ENCODE results near the gene CLECL1. TPM values are rescaled to one million over a fixed set of nuclear protein-coding genes. Genes with fewer than 3 reads are reported as not detected.
A peak's percentile ranks its signal among the peaks of the same experiment; 100 is the strongest.
"Not testable (repeated sequence)": the region's sequence is repeated elsewhere in the genome, so short reads cannot be mapped to it uniquely, and the experiment has no call there.

The CLECL1 gene
- total and polyA plus RNA-seq, 2 experiments from 2014 or later: not detected

- H3F3A ChIP-seq (replicated peaks; ENCODE audit: low read depth); H3K79me2 ChIP-seq (replicated peaks; ENCODE audit: insufficient read depth); H3K9me2 ChIP-seq (ENCODE audit: insufficient read depth); H3K4me3 Mint-ChIP-seq; H4K20me1 ChIP-seq (replicated peaks; ENCODE audit: insufficient read depth); ATAC-seq; DNase-seq (ENCODE audit: low spot score); H2AFZ ChIP-seq; H3K4me1 ChIP-seq (ENCODE audit: insufficient read depth); H3K27me3 Mint-ChIP-seq (ENCODE audit: insufficient read depth, low read depth, poor library complexity); H3K4me3 ChIP-seq; H3K4me2 ChIP-seq; H3K27ac ChIP-seq (ENCODE audit: low read depth); H3K27ac Mint-ChIP-seq; H3K27me3 ChIP-seq (ENCODE audit: insufficient read depth); H3K4me1 Mint-ChIP-seq: not testable (repeated sequence)
- Mint-ChIP-seq H3K9me3 (peaks cover 44% of the 10 kb centered on the region), H3K36me3 (ENCODE audit: low read depth) (peaks cover 45% of the 10 kb centered on the region)
- peaks cover 12% of the 10 kb centered on the region for H3K36me3 ChIP-seq (ENCODE audit: insufficient read depth)
These were observed 37.2 kb downstream of the CLECL1 start for GRCh38 chr12:9695661-9696060.

- H3K36me3 Mint-ChIP-seq (ENCODE audit: low read depth): peaks cover 45% of the 10 kb centered on the region
- not testable (repeated sequence) for H3K4me1 Mint-ChIP-seq; H3F3A ChIP-seq (replicated peaks; ENCODE audit: low read depth)
These were observed 37.7 kb downstream of the CLECL1 start for GRCh38 chr12:9695150-9695549.

DNA sequence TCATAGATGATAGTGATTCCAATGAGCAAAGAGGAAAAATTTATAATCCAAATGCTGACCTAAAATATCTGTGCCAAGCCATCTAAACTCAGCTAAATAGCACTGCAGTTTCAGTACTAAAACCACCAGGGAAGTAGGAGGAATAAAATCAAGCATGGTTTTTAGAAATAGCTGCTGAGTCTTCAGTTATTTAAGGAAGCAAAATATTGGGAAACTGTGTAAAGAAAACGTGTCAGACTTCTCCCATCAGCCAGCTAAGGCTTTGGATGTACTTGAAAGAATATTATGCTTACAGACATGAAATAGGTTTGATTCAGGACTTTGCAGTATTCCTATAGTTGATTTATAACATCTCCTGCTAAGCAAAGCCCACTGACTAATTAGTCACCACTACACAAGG, 38.7 kb downstream of the CLECL1 start:
- ATAC-seq (no peak), DNase-seq (ENCODE audit: low spot score) (no peak)
- Histone ChIP-seq H3K36me3 (ENCODE audit: insufficient read depth) (peaks cover 12% of the 10 kb centered on the region), H3K27ac (ENCODE audit: low read depth) (no peak overlapping the region), H3K79me2 (replicated peaks; ENCODE audit: insufficient read depth) (no peaks in the 10 kb centered on the region), H2AFZ (no peak overlapping the region), H3K4me2 (no peak overlapping the region), H3K4me1 (ENCODE audit: insufficient read depth) (no peaks in the 10 kb centered on the region), H3K4me3 (no peak overlapping the region), H4K20me1 (replicated peaks; ENCODE audit: insufficient read depth) (no peaks in the 10 kb centered on the region), H3K27me3 (ENCODE audit: insufficient read depth) (no peaks in the 10 kb centered on the region), H3K9me2 (ENCODE audit: insufficient read depth) (no peaks in the 10 kb centered on the region), H3F3A (replicated peaks; ENCODE audit: low read depth) (no peaks in the 10 kb centered on the region)
- no peak for TF ChIP-seq CTCF (conservative IDR thresholded peaks at IDR 0.05; ENCODE audit: low read depth in 2 of 2)
- TF ChIP-seq NANOG (IDR thresholded peaks at IDR 0.05; ENCODE audit: borderline replicate concordance): no peak
- TF ChIP-seq EZH2 (IDR thresholded peaks at IDR 0.05; ENCODE audit: low read depth, unreplicated experiment): no peak
- no peak for TF ChIP-seq ZNF114 (CRISPR knock-in tag; IDR thresholded peaks at IDR 0.05)
- no peak for TF ChIP-seq EZH2phosphoT487 (IDR thresholded peaks at IDR 0.05; ENCODE audit: unreplicated experiment)
- Mint-ChIP-seq H3K27me3 (ENCODE audit: insufficient read depth, low read depth, poor library complexity) (no peaks in the 10 kb centered on the region), H3K36me3 (ENCODE audit: low read depth) (peaks cover 52% of the 10 kb centered on the region), H3K4me1 (no peaks in the 10 kb centered on the region), H3K4me3 (no peak overlapping the region), H3K27ac (no peak overlapping the region), H3K9me3 (peaks cover 41% of the 10 kb centered on the region)

More at GRCh38 chr12:9695150-9695549, 37.7 kb downstream of the CLECL1 start:
- H3K4me2 ChIP-seq; H2AFZ ChIP-seq; H3K27ac ChIP-seq (ENCODE audit: low read depth); H4K20me1 ChIP-seq (replicated peaks; ENCODE audit: insufficient read depth); ATAC-seq; H3K79me2 ChIP-seq (replicated peaks; ENCODE audit: insufficient read depth); H3K4me3 ChIP-seq; H3K4me3 Mint-ChIP-seq; H3K4me1 ChIP-seq (ENCODE audit: insufficient read depth); H3K27me3 ChIP-seq (ENCODE audit: insufficient read depth); H3K27ac Mint-ChIP-seq; H3K27me3 Mint-ChIP-seq (ENCODE audit: insufficient read depth, low read depth, poor library complexity); H3K9me2 ChIP-seq (ENCODE audit: insufficient read depth): not testable (repeated sequence)
- TF ChIP-seq CTCF (conservative IDR thresholded peaks at IDR 0.05; ENCODE audit: low read depth in 2 of 2): peak; percentile 18 to 47; a peak in 2 of 4 replicates
- DNase-seq (ENCODE audit: low spot score): peak; percentile 14
- peaks cover 44% of the 10 kb centered on the region for H3K9me3 Mint-ChIP-seq
- peaks cover 12% of the 10 kb centered on the region for H3K36me3 ChIP-seq (ENCODE audit: insufficient read depth)

Data from GM23338 (cell line).